Smooth muscle cell (in vitro differentiated cells): Measurements from ENCODE around the gene ANKRD61. TPM values are rescaled to one million over a fixed set of nuclear protein-coding genes. Genes with fewer than 3 reads are reported as not detected.
"Not testable (repeated sequence)": the region's sequence is repeated elsewhere in the genome, so short reads cannot be mapped to it uniquely, and the experiment has no call there.

Experiments
- DNase-seq: peaks from one replicate; lab custom pipeline; 2025; ENCODE audit not compliant: unreplicated experiment; lab: John Stamatoyannopoulos, UW
- H2AFZ ChIP-seq: fragments of 200-600 bp; sonication (generic); 2 replicates; pipeline ENCODE4 v1.6.0; 2016; ENCODE audit warnings: antibody characterized with exemption, low read depth, mild to moderate bottlenecking
- H3F3A ChIP-seq: fragments of 200-600 bp; sonication (generic); 2 replicates; pipeline ENCODE4 v1.6.0; 2017; ENCODE audit warnings: antibody characterized with exemption, low read depth
- H3K27ac ChIP-seq: fragments of 200-600 bp; sonication (generic); 2 replicates; pipeline ENCODE4 v1.5.1; 2016; ENCODE audit warnings: low read depth, mild to moderate bottlenecking
- H3K27me3 ChIP-seq: fragments of 200-600 bp; sonication (generic); 2 replicates; pipeline ENCODE4 v1.6.1; 2016; ENCODE audit warnings: low read depth, mild to moderate bottlenecking
- H3K36me3 ChIP-seq: fragments of 200-600 bp; sonication (generic); 2 replicates; pipeline ENCODE4 v1.5.1; 2016; ENCODE audit warnings: low read depth
- H3K4me1 ChIP-seq: fragments of 200-600 bp; sonication (generic); 2 replicates; pipeline ENCODE4 v1.5.1; 2016; ENCODE audit warnings: low read depth
- H3K4me2 ChIP-seq: fragments of 200-600 bp; sonication (generic); 2 replicates; pipeline ENCODE4 v1.6.0; 2016; ENCODE audit warnings: mild to moderate bottlenecking
- H3K4me3 ChIP-seq: fragments of 200-600 bp; sonication (generic); 2 replicates; pipeline ENCODE4 v1.5.1; 2016; ENCODE audit warnings: mild to moderate bottlenecking
- H3K79me2 ChIP-seq: fragments of 200-600 bp; sonication (generic); 2 replicates; pipeline ENCODE4 v1.6.0; 2016; ENCODE audit warnings: low read depth, mild to moderate bottlenecking
- H3K9ac ChIP-seq: fragments of 200-600 bp; sonication (generic); 2 replicates; pipeline ENCODE4 v1.6.0; 2016; ENCODE audit warnings: low read depth
- H3K9me3 ChIP-seq: fragments of 200-600 bp; sonication (generic); replicated peaks from 2 replicates; pipeline ENCODE4 v1.5.1; 2016; ENCODE audit warnings: low read depth
- H4K20me1 ChIP-seq: fragments of 200-600 bp; sonication (generic); 2 replicates; pipeline ENCODE4 v1.6.0; 2016; ENCODE audit warnings: low read depth
- WGBS: methylation state at CpG from one replicate; pipeline ENCODE4 v1.1.7; 2016; ENCODE audit warnings: low lambda C conversion rate; 5-methylcytosine and 5-hydroxymethylcytosine counted together
- polyA plus RNA-seq: library from polyadenylated mRNA; unstranded; fragments of >200 nt; fragmentation: Nextera tagmentation; extraction: Ambion mirVana; gene quantifications from 2 replicates; pipeline ENCODE4 v1.2.1, GENCODE V29; 2016
- total RNA-seq: library from RNA; depleted of rRNA; stranded (reverse); fragments of >200 nt; gene quantifications from 2 replicates; pipeline ENCODE4 v1.2.3, GENCODE V29; 2014
- TF ChIP-seq, protein P1 (sequence below): fragments of 200-600 bp; sonication (generic); IDR thresholded peaks from 2 replicates; pipeline ENCODE4 v1.5.1; 2017; ENCODE audit warnings: borderline replicate concordance, mild to moderate bottlenecking, antibody characterized with exemption; ENCODE audit not compliant: insufficient read depth, poor library complexity, severe bottlenecking

ANKRD61 gene
- total and polyA plus RNA-seq, 2 experiments from 2014 or later = 0.16 TPM; not detected in 1

DNA sequence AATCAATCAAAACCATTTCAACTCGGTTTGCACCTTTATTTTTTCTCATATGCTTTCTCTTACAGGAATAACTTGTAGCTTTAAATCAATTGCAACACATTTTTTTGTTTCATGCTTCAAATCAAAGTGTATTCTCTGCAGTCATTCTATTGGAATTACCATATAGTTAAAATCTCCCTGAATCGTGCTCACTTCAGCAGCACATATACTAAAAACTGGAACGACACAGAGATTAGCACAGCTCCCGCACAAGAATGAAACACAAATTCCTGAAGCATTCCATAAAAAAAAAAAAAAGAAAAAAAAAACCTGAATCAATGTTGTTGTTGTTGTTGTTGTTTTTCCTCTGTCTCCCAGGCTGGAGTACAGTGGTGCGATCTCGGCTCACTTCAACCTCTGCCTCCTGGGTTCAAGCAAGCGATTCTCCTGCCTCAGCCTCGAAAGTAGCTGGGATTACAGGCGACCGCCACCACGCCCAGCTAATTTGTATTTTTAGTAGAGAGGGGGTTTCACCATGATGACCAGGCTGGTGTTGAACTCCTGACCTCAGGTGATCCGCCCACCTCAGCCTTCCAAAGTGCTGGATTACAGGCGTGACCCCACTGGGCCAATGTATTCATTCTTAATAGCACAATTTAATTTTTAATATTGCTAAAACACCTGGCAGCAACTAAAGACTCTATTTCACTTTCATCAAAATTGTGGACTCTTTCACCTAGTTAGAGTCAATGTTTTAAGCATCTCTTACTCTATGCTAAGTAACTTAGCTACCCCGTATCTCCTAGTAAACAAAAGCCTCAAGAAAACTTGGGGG is 26.3 kb downstream of the ANKRD61 start:
- H3K27ac ChIP-seq = peak overlapping the region; percentile 67
- TF ChIP-seq, protein P1, sequence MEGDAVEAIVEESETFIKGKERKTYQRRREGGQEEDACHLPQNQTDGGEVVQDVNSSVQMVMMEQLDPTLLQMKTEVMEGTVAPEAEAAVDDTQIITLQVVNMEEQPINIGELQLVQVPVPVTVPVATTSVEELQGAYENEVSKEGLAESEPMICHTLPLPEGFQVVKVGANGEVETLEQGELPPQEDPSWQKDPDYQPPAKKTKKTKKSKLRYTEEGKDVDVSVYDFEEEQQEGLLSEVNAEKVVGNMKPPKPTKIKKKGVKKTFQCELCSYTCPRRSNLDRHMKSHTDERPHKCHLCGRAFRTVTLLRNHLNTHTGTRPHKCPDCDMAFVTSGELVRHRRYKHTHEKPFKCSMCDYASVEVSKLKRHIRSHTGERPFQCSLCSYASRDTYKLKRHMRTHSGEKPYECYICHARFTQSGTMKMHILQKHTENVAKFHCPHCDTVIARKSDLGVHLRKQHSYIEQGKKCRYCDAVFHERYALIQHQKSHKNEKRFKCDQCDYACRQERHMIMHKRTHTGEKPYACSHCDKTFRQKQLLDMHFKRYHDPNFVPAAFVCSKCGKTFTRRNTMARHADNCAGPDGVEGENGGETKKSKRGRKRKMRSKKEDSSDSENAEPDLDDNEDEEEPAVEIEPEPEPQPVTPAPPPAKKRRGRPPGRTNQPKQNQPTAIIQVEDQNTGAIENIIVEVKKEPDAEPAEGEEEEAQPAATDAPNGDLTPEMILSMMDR = no peak
- no peaks in the 10 kb centered on the region for H3K9me3 ChIP-seq
- no peaks in the 10 kb centered on the region for H3F3A ChIP-seq
- H3K27me3 ChIP-seq = no peaks in the 10 kb centered on the region
- WGBS = 58% methylated on average over 14 of the region's 14 CpGs
- peaks cover 11% of the 10 kb centered on the region for H3K4me1 ChIP-seq
- H3K79me2 ChIP-seq = peaks cover 62% of the 10 kb centered on the region
- H4K20me1 ChIP-seq = peaks cover 40% of the 10 kb centered on the region
- peak overlapping the region; percentile 93 for H3K4me2 ChIP-seq
- no peak overlapping the region for H3K9ac ChIP-seq
- DNase-seq = no peak
- H3K4me3 ChIP-seq = peak overlapping the region; percentile 94
- no peaks in the 10 kb centered on the region for H3K36me3 ChIP-seq
- no peak overlapping the region for H2AFZ ChIP-seq

DNA sequence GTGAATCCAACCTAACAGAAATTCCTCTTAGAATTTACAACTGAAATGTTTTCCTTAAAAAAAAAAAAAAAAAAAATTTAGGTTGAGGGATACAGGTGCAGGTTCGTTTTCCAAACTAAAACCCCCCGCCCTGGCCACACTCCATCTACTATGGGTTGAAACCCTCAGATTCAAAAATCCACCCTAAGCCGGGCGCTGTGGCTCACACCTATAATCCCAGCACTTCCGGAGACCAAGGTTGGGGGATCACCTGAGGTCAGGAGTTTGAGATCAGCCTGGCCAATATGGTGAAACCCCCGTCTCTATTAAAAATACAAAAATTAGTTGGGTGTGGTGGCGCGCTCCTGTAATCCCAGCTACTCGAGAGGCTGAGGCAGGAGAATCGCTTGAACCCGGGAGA is 28.8 kb downstream of the ANKRD61 start:
- peaks cover 40% of the 10 kb centered on the region for H3K79me2 ChIP-seq
- not testable (repeated sequence) for H3K27ac ChIP-seq, H2AFZ ChIP-seq, H3K9me3 ChIP-seq, H3K27me3 ChIP-seq, H3K9ac ChIP-seq, DNase-seq, H3F3A ChIP-seq, H3K4me2 ChIP-seq, H3K4me3 ChIP-seq, H3K36me3 ChIP-seq
- peaks cover 30% of the 10 kb centered on the region for H4K20me1 ChIP-seq
- WGBS = 90% methylated on average over 11 of the region's 11 CpGs
- peaks cover 11% of the 10 kb centered on the region for H3K4me1 ChIP-seq

DNA sequence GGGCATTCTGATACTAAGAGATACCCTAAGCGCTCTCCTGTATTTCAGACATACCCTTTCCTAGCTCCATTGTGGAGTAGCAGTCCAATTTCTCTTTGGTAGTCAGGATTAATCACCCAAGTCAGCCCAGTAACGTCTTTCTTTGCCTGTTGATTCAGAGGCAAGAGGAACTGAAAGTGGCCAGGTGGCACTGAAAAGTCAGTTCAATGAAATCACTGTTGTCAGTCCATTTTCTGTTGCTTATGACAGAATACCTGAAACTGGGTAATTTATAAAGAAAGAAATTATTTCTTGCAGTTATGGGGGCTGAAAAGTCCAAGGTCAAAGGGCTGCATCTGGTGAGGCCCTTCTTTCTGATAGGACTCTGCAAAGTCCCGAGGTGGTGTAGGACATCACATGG is 40.2 kb downstream of the ANKRD61 start:
- 92% methylated on average over 3 of the region's 3 CpGs for WGBS
- Histone ChIP-seq H3K4me3 (no peak overlapping the region), H3K27me3 (no peaks in the 10 kb centered on the region), H3F3A (no peaks in the 10 kb centered on the region), H3K36me3 (no peaks in the 10 kb centered on the region), H2AFZ (no peak overlapping the region), H4K20me1 (no peaks in the 10 kb centered on the region), H3K4me2 (no peak overlapping the region), H3K9me3 (no peaks in the 10 kb centered on the region), H3K27ac (no peak overlapping the region), H3K9ac (no peak overlapping the region), H3K79me2 (no peaks in the 10 kb centered on the region), H3K4me1 (no peaks in the 10 kb centered on the region)
- DNase-seq = no peak
- TF ChIP-seq, protein P1 = no peak

DNA sequence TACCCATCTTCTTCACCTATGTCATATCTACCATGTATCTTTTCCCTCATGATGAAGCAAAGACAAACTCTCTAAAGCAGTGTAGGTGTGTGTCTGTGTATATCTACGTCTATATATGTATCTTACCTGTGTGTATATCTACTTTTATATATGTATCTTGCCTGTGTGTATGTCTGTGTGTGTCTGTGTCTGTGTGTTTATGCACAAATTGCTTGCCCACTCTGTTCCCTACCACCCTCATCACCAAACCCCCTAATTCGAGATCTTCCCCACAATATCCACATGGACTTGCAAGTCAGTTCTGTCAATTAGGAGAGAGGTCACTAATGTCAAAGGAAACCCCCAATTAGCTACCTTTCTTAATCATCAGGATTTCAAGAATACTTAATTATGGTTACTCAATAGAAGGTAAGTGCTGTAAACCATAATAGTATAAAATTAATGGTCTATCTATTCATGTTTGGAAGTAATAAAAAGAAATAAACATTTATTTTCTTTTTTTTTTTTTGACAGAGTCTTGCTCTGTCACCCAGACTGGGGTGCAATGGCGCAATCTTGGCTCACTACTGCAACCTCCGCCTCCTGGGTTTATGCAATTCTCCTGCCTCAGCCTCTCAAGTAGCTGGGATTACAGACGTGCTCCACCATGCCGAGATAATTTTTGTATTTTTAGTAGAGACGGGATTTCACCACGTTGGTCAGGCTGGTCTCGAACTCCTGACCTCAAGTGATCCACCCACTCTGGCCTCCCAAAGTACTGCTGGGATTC is 43.6 kb downstream of the ANKRD61 start:
- Histone ChIP-seq H3K9ac (no peak overlapping the region), H3K79me2 (no peaks in the 10 kb centered on the region), H4K20me1 (no peaks in the 10 kb centered on the region), H3K4me2 (no peak overlapping the region), H3K36me3 (no peaks in the 10 kb centered on the region), H3K4me3 (no peak overlapping the region), H2AFZ (no peak overlapping the region), H3K4me1 (no peaks in the 10 kb centered on the region), H3F3A (no peaks in the 10 kb centered on the region), H3K9me3 (no peaks in the 10 kb centered on the region), H3K27me3 (no peaks in the 10 kb centered on the region), H3K27ac (no peak overlapping the region)
- DNase-seq = no peak
- 89% methylated on average over 9 of the region's 9 CpGs for WGBS
- TF ChIP-seq, protein P1 = no peak
